GM23338 (cell line): ENCODE measurements around the gene GATAD2B.

Source experiments
- CREB1 ChIP-seq: fragments of 250-450 bp; sonication (Bioruptor Pico); IDR thresholded peaks from 2 replicates; pipeline ENCODE4 v1.5.0; 2020; ENCODE audit warnings: low read depth, mild to moderate bottlenecking, moderate library complexity
- CTCF ChIP-seq, 2 experiments: fragments of 200-600 bp in 1 of 2; sonication (generic) in 1 of 2; conservative IDR thresholded peaks; 2 replicates each; pipeline versions ENCODE4 v1.5.1 to v1.6.1; 2016 to 2017; ENCODE audit warnings: antibody characterized with exemption in 2 of 2, low read depth in 2 of 2, mild to moderate bottlenecking in 2 of 2, moderate library complexity in 1 of 2
- EZH2 ChIP-seq: fragments of 200-600 bp; sonication (generic); IDR thresholded peaks from one replicate; pipeline ENCODE4 v1.8.0; 2017; ENCODE audit warnings: antibody characterized with exemption, mild to moderate bottlenecking, low read depth; ENCODE audit not compliant: unreplicated experiment
- EZH2phosphoT487 ChIP-seq: fragments of 200-600 bp; sonication (generic); IDR thresholded peaks from one replicate; pipeline ENCODE4 v1.8.1; 2018; ENCODE audit warnings: antibody characterized with exemption; ENCODE audit not compliant: unreplicated experiment
- JUNB ChIP-seq: IDR thresholded peaks from one replicate; pipeline ENCODE4 v1.6.1; 2016; ENCODE audit warnings: antibody characterized with exemption; ENCODE audit not compliant: unreplicated experiment
- NANOG ChIP-seq: IDR thresholded peaks from 2 replicates; pipeline ENCODE4 v1.6.1; 2016; ENCODE audit warnings: antibody characterized with exemption, borderline replicate concordance
- POLR2AphosphoS5 ChIP-seq: IDR thresholded peaks from 2 replicates; pipeline ENCODE4 v1.6.1; 2016; ENCODE audit warnings: antibody characterized with exemption, low read depth
- STAT1 ChIP-seq: IDR thresholded peaks from one replicate; pipeline ENCODE4 v1.6.1; 2016; ENCODE audit warnings: antibody characterized with exemption; ENCODE audit not compliant: unreplicated experiment
- ZNF114 ChIP-seq: fragments of 250-450 bp; sonication (Bioruptor Pico); IDR thresholded peaks from 2 replicates; pipeline ENCODE4 v1.5.0; 2020; ENCODE audit warnings: mild to moderate bottlenecking, moderate library complexity
- ZNF331 ChIP-seq: fragments of 250-450 bp; sonication (Bioruptor Pico); IDR thresholded peaks from 2 replicates; pipeline ENCODE4 v1.5.0; 2020; ENCODE audit warnings: low read depth, mild to moderate bottlenecking, moderate library complexity
- TF ChIP-seq, protein P1 (sequence below): IDR thresholded peaks from one replicate; pipeline ENCODE4 v1.6.1; 2018; ENCODE audit warnings: antibody characterized with exemption; ENCODE audit not compliant: unreplicated experiment
- TF ChIP-seq, protein P2 (sequence below): fragments of 250-450 bp; sonication (Bioruptor Pico); IDR thresholded peaks from 2 replicates; pipeline ENCODE4 v1.5.0; 2020; ENCODE audit warnings: mild to moderate bottlenecking, moderate library complexity

- TF ChIP-seq CREB1 (CRISPR knock-in tag), result no peak
- TF ChIP-seq EZH2, result no peak
- no peak for TF ChIP-seq CTCF (conservative IDR thresholded peaks at IDR 0.05; ENCODE audit: low read depth in 2 of 2)
- TF ChIP-seq, protein P1, sequence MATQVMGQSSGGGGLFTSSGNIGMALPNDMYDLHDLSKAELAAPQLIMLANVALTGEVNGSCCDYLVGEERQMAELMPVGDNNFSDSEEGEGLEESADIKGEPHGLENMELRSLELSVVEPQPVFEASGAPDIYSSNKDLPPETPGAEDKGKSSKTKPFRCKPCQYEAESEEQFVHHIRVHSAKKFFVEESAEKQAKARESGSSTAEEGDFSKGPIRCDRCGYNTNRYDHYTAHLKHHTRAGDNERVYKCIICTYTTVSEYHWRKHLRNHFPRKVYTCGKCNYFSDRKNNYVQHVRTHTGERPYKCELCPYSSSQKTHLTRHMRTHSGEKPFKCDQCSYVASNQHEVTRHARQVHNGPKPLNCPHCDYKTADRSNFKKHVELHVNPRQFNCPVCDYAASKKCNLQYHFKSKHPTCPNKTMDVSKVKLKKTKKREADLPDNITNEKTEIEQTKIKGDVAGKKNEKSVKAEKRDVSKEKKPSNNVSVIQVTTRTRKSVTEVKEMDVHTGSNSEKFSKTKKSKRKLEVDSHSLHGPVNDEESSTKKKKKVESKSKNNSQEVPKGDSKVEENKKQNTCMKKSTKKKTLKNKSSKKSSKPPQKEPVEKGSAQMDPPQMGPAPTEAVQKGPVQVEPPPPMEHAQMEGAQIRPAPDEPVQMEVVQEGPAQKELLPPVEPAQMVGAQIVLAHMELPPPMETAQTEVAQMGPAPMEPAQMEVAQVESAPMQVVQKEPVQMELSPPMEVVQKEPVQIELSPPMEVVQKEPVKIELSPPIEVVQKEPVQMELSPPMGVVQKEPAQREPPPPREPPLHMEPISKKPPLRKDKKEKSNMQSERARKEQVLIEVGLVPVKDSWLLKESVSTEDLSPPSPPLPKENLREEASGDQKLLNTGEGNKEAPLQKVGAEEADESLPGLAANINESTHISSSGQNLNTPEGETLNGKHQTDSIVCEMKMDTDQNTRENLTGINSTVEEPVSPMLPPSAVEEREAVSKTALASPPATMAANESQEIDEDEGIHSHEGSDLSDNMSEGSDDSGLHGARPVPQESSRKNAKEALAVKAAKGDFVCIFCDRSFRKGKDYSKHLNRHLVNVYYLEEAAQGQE, result no peak
- no peak for TF ChIP-seq POLR2AphosphoS5
- TF ChIP-seq EZH2phosphoT487, result no peak
- TF ChIP-seq ZNF114 (CRISPR knock-in tag), result no peak
- no peak for TF ChIP-seq JUNB
- no peak for TF ChIP-seq ZNF331 (CRISPR knock-in tag)
- no peak for TF ChIP-seq NANOG
- TF ChIP-seq STAT1, result no peak
- TF ChIP-seq, protein P2, sequence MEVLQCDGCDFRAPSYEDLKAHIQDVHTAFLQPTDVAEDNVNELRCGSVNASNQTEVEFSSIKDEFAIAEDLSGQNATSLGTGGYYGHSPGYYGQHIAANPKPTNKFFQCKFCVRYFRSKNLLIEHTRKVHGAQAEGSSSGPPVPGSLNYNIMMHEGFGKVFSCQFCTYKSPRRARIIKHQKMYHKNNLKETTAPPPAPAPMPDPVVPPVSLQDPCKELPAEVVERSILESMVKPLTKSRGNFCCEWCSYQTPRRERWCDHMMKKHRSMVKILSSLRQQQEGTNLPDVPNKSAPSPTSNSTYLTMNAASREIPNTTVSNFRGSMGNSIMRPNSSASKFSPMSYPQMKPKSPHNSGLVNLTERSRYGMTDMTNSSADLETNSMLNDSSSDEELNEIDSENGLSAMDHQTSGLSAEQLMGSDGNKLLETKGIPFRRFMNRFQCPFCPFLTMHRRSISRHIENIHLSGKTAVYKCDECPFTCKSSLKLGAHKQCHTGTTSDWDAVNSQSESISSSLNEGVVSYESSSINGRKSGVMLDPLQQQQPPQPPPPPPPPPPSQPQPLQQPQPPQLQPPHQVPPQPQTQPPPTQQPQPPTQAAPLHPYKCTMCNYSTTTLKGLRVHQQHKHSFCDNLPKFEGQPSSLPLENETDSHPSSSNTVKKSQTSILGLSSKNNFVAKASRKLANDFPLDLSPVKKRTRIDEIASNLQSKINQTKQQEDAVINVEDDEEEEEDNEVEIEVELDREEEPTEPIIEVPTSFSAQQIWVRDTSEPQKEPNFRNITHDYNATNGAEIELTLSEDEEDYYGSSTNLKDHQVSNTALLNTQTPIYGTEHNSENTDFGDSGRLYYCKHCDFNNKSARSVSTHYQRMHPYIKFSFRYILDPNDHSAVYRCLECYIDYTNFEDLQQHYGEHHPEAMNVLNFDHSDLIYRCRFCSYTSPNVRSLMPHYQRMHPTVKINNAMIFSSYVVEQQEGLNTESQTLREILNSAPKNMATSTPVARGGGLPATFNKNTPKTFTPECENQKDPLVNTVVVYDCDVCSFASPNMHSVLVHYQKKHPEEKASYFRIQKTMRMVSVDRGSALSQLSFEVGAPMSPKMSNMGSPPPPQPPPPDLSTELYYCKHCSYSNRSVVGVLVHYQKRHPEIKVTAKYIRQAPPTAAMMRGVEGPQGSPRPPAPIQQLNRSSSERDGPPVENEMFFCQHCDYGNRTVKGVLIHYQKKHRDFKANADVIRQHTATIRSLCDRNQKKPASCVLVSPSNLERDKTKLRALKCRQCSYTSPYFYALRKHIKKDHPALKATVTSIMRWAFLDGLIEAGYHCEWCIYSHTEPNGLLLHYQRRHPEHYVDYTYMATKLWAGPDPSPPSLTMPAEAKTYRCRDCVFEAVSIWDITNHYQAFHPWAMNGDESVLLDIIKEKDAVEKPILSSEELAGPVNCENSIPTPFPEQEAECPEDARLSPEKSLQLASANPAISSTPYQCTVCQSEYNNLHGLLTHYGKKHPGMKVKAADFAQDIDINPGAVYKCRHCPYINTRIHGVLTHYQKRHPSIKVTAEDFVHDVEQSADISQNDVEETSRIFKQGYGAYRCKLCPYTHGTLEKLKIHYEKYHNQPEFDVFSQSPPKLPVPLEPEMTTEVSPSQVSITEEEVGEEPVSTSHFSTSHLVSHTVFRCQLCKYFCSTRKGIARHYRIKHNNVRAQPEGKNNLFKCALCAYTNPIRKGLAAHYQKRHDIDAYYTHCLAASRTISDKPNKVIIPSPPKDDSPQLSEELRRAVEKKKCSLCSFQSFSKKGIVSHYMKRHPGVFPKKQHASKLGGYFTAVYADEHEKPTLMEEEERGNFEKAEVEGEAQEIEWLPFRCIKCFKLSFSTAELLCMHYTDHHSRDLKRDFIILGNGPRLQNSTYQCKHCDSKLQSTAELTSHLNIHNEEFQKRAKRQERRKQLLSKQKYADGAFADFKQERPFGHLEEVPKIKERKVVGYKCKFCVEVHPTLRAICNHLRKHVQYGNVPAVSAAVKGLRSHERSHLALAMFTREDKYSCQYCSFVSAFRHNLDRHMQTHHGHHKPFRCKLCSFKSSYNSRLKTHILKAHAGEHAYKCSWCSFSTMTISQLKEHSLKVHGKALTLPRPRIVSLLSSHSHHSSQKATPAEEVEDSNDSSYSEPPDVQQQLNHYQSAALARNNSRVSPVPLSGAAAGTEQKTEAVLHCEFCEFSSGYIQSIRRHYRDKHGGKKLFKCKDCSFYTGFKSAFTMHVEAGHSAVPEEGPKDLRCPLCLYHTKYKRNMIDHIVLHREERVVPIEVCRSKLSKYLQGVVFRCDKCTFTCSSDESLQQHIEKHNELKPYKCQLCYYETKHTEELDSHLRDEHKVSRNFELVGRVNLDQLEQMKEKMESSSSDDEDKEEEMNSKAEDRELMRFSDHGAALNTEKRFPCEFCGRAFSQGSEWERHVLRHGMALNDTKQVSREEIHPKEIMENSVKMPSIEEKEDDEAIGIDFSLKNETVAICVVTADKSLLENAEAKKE (CRISPR knock-in tag), result no peak
These were observed 45.7 kb downstream of the GATAD2B start for GRCh38 chr1:153877112-153877511.
